Measurements from ENCODE around the gene MBNL3.
A peak's percentile ranks its signal among the peaks of the same experiment; 100 is the strongest.

The MBNL3 gene

DNA sequence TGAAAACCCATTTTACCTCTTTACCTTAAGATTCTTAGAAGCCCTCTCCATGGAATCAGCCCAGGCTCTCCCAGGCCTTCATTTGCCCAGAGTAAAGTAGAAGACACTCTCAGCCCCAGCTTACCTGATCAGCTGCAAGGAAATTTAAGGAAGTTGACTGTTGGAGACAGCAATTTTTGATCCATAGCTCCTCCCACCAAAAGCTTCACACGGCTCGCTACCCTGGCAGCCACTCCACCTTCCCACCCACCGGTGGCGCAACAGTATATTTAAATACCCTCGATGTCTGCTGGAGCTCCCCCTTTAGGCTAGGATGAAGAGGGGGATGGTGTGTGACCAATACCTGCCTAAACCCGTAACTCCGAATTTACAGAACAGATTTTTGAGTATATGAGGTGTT lies 75.4 kb downstream of the MBNL3 start:
- DNase-seq, result peak; percentile 6

GRCh38 chrX:132412208-132412607 lies 76.6 kb downstream of the MBNL3 start:
- no peak for DNase-seq

- no peak for DNase-seq
Observed at GRCh38 chrX:132411310-132411977, 77.4 kb downstream of the MBNL3 start.

GRCh38 chrX:132409780-132410556 lies 78.9 kb downstream of the MBNL3 start:
- no peak for DNase-seq

DNA sequence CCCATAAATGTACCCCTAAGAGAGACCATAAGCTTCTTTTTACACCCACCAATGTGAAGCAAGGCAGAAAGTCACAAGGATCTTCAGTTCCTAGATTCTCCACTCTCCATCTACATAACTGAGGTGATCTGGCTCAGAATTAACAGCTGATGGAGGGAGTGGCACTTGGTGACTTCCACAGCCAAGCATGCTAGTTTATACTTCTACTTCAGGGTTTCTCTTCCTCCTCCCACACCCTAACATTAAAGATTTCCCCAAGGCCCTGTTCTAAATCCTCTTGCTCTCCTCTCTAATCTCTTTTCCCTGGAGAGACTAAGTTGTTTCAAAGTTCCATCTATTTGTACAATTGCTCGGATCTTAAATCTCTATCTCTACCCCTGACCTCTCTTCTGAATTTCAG lies 81.1 kb downstream of the MBNL3 start:
- no peak for DNase-seq

- no peak for DNase-seq
Observed at GRCh38 chrX:132406106-132406505, 82.7 kb downstream of the MBNL3 start.

- DNase-seq, result no peak
Observed at GRCh38 chrX:132404266-132404665, 84.6 kb downstream of the MBNL3 start.

- DNase-seq, result peak; percentile 2
Observed at GRCh38 chrX:132401935-132402334, 86.9 kb downstream of the MBNL3 start.

- no peak for DNase-seq
Observed at GRCh38 chrX:132400706-132401105, 88.1 kb downstream of the MBNL3 start.

- no peak for DNase-seq
Observed at GRCh38 chrX:132395645-132396044, 93.2 kb downstream of the MBNL3 start.

GRCh38 chrX:132395026-132395425 lies 93.8 kb downstream of the MBNL3 start:
- DNase-seq, result no peak

- DNase-seq, result no peak
Observed at GRCh38 chrX:132394591-132394990, 94.2 kb downstream of the MBNL3 start.

DNA sequence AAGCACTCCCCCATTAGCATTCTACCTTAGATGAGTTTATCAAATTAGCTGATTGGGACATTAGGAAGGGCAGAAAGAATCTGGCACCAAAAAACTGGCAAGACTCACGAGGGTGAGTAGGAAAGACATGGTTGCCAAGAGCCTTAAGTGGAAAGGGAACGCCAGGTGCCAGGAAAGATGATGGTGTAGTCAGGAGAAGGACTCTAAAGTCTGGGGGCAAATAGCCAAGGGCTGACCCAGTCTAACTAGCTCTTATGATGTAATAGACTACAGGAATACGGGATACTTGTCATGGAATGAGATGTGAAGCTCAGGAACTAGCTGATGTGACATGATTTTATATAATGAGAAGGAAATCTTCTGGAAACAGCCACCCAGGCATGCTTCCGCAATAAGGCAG lies 94.8 kb downstream of the MBNL3 start:
- peak; percentile 16 for DNase-seq

GRCh38 chrX:132393485-132393884 lies 95.4 kb downstream of the MBNL3 start:
- no peak for DNase-seq

DNA sequence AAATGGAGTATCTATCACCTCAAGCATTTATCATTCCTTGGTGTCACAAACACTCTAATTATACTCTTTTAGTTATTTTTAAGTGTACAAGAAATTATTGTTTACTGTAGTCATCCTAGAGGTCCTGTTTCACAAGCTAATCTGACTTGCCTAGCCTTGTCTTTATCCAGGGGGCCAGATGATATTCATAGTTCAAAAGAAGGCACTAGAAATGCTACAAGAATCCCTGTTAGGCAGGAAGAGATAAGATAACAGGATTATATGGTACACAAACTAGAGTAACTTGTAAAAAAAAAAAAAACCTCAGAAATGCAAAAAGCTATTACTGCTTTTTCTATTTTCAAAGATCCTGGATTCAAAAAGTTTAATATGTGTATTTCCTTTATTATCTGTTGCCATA lies 95.8 kb downstream of the MBNL3 start:
- DNase-seq, result no peak

- no peak for DNase-seq
Observed at GRCh38 chrX:132390792-132391191, 98.0 kb downstream of the MBNL3 start.

DNA sequence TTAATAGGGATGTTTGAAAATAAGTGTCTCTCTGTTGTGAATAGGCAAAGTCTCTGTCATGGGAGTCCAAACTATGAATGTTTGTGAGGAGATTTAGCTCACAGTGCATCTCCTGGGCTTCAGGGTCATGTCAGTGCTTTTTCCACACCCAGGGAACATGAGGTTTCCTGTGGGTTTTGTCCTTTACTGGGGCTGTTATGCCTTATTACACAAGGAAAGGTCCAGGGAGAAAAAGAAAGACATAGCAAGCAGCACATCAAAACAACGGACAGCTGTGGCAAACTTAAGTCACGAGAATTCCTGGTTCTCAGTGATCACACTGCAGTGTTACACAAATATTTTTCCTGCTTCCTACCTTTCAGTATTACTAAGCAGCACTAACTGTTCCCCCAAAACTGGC lies 99.4 kb downstream of the MBNL3 start:
- no peak for DNase-seq

- DNase-seq, result no peak
Observed at GRCh38 chrX:132388371-132388770, 100.5 kb downstream of the MBNL3 start.

DNA sequence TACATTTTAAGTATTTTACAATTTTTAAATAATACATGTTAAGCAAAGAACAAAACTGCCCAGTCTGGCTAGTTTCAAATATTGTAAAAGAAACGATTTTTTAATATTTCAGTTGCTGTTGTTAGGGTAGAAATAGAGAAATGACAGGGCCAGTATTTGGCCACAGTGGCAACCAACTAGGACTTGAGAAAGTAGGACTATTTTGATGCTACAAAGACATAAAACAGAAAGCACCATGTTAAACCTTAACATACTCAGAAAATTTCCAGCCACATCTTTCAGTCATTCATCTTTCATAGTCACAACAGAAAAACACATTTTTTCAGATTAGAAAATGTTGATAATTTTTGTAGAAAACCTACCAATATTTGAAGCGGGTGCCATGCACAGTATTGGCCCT lies 104.5 kb downstream of the MBNL3 start:
- DNase-seq, result no peak

- DNase-seq, result no peak
Observed at GRCh38 chrX:132382068-132382467, 106.8 kb downstream of the MBNL3 start.

DNA sequence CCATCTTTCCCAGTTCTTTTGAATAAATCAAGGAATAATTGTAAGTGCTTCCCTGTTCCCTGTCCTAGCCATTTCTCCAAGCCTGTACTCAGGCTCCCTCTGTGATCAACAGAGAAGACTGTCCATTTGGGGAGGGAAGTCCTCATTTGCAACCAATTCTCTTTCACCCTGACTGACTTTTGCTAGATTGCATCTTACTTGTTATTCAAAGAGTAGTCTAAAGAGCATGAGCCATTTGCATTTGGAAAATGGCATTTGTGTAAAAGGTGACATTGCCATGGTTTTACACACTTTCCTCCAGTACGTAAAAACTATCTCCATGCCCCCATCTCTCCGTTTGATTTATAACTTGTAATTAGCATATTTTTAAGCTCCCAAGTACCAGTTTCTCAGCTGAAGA lies 110.6 kb downstream of the MBNL3 start:
- DNase-seq, result no peak

DNA sequence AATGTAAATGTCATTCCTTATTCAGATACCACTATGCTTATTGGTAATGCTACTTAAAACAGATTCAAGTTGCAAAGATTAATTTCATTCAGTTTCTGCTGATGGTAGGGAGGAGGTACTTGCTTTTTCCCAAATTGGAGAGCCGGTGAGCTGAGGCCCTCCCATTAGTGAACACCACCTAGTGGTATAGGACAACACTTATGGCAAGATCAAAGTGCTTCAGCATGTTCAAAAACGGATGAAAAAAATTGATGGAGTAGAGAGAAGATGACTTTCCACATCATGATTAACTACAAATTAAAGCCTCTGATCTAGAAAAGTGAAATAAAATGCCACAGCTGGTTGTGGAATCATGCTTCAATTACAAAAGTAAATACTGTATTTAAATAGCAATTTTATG lies 112.9 kb downstream of the MBNL3 start:
- no peak for DNase-seq

GRCh38 chrX:132373610-132374009 lies 115.2 kb downstream of the MBNL3 start:
- DNase-seq, result no peak

DNA sequence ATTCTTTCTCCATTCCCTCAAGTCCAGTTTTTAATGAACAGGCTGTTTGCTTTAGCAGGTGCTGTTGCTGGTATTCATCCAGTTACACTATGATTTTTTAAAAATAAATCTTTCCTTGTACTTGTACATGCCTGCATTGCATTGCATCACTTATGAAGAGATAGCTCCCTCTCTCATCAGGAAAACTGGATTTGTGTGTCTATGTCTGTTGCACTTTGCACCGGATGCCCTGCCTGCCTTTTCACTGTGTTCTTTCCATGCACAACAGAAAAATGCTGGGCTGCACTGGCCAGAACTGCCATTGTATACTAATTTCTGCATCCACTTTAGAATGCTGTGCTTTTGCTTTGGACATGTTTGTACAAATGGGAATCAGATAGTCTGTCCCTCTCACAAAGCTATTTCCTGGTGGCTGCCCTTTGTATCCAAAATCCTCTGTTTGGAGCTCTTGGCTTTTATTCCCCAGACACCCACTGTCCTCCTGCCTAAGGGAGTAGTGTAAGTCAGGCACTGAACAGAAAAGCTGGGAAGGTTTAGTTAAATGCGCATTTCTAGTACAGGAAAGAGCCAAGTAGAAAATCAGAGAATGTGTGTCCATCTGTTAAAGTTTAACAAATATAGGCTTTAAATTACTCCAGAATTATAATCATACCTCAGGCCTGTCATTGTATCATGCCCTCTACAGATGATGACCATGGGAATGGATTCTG lies 119.1 kb downstream of the MBNL3 start:
- no peak for DNase-seq
